Fibroblast of skin of left quadriceps (primary cell): ENCODE results near the gene LIMS1.
"Not testable (repeated sequence)": the region's sequence is repeated elsewhere in the genome, so short reads cannot be mapped to it uniquely, and the experiment has no call there.

ENCODE experiments used
- DNase-seq, 2 experiments: peaks; one replicate each; pipeline ENCODE4 v3.0.0-alpha.2; 2013; ENCODE audit warnings: low read depth in 2 of 2

The LIMS1 gene

DNA sequence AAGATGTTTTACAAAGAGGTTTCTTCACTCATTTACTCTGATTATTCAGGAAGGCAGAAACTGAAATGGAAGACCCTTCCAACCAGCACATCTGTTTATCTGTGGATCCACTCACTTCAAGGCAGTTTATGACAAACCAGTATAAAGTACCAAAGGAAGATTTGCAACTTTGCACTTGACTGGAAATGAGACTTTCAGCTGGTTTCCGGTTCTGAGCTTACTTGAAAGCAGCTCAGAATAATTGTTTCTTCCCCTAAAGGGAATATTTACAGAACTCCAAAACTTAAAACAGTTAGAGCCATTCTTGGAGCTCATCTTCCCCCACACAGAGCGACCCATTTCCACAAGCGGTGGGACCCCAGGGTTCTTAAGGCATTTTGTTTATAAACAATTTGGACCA lies 129.8 kb downstream of the LIMS1 start:
- not testable (repeated sequence) for DNase-seq

- not testable (repeated sequence) for DNase-seq
Measured at GRCh38 chr2:108664979-108665378, 130.7 kb downstream of the LIMS1 start.

DNA sequence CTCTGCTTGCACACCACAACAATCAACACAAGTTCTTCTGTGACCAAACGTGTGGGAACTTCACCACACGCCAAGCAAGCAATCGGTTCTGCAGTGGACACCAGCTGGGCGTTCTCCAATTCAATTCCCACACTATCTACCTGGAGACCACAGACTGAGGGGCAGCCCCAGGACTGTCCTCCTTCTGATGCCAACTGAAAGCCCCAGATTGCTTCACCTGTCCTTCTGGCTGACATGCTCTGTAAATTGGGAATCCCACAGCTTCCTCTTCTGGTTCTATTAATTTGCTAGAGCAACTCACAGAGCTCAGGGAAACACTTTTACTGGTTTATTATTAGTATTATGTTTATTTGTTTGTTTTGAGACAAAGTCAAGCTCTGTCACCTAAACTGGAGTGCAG lies 131.7 kb downstream of the LIMS1 start:
- DNase-seq = not testable (repeated sequence)

DNA sequence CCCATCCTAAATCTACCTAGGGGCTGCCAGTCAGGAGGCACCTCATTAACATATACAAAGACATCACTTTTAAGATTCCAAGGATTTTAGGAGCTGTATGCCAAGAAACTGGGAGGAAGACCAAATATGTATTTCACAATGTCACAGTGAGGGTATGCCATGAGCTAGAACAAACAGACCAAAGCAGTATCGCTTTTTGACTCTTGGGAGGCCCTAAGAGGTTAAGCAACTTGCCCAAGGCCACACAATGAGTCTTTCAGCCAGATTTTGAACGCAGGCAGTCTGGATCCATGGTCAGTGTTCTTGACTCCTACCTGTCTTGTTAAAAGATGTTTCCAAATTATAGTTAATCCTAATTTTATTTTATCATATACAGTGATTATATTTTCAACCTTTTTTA lies 132.9 kb downstream of the LIMS1 start:
- not testable (repeated sequence) for DNase-seq

DNA sequence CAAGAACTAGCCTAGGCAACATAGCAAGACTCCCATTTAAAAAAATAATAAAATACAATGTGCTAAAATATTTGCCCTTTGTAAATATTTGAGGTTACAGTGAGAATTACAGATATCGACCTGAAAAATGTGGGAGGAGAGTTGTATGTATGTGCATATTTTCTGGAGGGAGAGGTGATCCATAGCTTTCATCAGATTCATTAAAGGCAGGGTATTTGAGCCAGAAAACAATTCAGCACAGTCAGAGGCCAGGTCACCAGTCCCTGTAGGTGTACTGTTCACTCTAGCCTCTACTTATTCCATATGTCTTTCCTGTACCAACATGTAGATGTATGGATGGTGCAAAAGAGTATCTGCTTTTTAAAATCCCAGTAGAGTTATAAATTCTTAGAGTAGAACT lies 136.0 kb downstream of the LIMS1 start:
- DNase-seq = not testable (repeated sequence)

DNA sequence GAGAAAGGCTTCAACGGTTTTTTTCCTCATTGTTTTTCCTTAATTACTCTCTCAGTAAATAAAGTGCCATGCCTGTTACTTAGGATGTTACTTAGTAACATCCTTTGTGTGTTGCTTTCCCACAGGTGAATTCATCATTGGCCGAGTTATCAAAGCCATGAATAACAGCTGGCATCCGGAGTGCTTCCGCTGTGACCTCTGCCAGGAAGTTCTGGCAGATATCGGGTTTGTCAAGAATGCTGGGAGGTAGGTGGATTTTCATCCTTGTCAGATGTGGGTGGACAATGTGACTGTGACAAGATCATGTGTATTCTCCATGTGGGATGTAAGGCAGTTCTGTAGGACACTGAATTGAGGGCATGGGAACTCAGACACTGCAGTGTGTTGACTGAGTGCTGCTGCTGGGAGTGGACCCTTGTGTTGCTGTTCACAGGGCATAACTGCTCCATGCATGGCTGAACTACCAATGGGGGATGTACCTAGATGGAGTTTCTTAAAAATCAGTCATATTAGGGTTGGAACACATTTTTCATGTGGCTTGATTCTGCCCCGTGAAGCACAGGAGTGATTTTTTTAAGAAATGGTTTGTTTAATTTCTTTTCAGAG lies 138.0 kb downstream of the LIMS1 start:
- not testable (repeated sequence) for DNase-seq

GRCh38 chr2:108676522-108676921 lies 142.3 kb downstream of the LIMS1 start:
- DNase-seq = not testable (repeated sequence)

GRCh38 chr2:108677239-108677744 lies 143.0 kb downstream of the LIMS1 start:
- not testable (repeated sequence) for DNase-seq

DNA sequence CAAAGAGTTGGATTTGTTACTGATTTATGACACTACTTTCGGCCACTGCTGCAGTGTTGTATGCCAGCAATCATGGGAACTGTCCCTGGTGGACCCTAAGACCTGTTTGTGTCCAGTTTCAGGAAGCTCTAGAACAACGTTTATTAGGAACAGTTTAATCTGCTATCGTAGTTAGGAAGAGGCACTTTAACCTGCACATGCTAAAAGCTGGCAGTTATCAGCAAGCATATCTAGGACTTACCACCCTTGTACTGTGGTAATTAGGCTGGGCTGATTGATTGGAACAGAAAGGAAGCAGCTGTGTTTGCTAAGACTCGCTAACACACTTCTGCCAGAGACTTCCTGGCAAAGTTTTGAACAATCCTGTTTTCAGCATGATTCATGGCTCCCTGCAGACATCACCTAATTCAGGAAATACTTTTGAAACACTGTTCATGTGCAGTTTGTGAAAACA lies 144.0 kb downstream of the LIMS1 start:
- DNase-seq = peak; percentile 37 to 47

DNA sequence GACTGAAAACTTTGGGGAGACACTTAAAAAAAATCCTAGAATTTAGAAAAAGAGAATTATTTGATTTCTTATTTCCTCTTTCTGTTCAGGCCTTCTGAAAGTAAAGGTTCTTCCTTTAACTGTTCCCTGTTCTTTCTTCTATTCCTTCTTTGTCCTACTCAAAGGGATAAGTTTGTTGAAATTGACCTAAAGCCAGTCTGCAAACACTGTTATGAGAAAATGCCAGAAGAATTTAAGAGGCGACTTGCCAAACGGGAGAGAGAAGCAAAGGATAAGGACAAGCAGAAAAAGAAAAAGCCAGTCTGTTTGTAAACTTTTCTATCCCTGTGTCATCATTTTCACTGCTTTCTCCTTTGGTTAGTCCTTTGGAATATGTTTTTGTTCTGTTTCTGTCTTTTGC lies 146.5 kb downstream of the LIMS1 start:
- not testable (repeated sequence) for DNase-seq

GRCh38 chr2:108688818-108689756 lies 154.8 kb downstream of the LIMS1 start:
- DNase-seq = not testable (repeated sequence)

GRCh38 chr2:108690001-108690400 lies 155.7 kb downstream of the LIMS1 start:
- DNase-seq = not testable (repeated sequence)

DNA sequence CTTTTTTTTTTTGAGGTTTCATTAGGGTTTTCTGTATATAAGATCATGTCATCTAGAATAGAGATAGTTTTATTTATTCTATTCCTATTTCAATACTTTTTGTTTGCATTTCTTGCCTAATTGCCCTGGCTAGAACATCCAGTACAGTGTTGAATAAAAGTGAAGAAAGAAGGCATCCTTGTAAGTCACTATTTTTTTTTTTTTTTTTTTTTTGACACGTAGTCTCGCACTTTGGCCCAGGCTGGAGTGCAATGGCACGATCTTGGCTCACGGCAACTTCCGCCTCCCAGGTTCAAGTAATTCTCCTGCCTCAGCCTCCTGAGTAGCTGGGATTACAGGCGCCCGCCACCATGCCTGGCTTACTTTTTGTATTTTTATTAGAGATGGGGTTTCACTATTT lies 157.2 kb downstream of the LIMS1 start:
- DNase-seq = no peak

DNA sequence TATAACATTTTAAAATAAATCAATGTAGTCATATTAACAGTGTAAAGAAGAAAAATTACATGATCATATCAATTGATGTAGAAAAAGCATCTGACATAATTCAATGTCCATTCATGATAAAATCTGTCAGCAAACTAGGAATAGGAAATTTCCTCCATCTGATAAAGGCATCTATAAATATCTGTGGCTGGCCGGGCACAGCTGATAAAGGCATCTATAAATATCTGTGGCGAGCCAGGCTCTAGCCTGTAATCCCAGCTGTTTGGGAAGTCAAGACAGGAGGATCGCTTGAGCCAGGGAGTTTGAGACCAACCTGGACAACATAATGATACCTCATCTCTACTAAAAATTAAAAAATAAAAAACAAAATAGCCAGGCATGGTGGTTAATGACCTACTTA lies 166.9 kb downstream of the LIMS1 start:
- no peak for DNase-seq

DNA sequence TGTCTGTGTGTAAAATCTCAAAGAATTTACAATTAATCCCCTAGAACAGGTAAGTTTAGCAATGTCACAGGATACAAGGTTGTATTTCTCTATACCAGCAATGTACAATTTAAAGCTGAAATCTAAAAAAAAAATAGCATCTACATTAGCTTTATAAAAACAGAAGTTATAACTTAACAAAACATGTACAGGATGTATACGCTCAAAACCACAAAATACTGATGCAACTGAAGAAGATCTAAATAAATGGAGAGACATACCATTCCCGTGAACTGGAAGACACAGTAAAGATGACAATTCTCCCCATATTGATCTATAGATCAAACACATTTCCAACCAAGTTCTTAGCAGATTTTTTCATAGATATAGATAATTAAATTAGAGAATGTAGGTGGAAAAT lies 167.5 kb downstream of the LIMS1 start:
- no peak for DNase-seq

DNA sequence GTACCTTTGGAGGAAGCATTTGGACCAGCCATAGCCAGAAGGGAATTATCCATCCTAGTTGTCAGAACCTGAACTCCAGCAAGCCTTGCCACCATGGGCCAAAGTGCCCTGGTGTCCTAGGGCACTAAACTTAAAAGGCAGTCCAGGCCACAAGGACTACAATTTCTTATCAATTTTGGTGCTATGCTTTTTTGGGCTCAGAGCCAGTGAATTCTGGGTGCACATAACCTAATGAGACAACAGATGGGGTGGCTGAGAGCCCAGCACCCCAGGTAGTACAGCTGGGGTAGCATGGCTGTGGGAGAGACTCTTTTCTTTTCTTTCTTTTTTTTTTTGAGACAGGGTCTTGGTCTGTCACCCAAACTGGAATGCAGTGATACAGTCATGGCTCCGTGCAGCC lies 170.6 kb downstream of the LIMS1 start:
- no peak for DNase-seq

GRCh38 chr2:108707300-108707699 lies 173.0 kb downstream of the LIMS1 start:
- DNase-seq = no peak

- DNase-seq = not testable (repeated sequence)
Measured at GRCh38 chr2:108716971-108717370, 182.7 kb downstream of the LIMS1 start.

DNA sequence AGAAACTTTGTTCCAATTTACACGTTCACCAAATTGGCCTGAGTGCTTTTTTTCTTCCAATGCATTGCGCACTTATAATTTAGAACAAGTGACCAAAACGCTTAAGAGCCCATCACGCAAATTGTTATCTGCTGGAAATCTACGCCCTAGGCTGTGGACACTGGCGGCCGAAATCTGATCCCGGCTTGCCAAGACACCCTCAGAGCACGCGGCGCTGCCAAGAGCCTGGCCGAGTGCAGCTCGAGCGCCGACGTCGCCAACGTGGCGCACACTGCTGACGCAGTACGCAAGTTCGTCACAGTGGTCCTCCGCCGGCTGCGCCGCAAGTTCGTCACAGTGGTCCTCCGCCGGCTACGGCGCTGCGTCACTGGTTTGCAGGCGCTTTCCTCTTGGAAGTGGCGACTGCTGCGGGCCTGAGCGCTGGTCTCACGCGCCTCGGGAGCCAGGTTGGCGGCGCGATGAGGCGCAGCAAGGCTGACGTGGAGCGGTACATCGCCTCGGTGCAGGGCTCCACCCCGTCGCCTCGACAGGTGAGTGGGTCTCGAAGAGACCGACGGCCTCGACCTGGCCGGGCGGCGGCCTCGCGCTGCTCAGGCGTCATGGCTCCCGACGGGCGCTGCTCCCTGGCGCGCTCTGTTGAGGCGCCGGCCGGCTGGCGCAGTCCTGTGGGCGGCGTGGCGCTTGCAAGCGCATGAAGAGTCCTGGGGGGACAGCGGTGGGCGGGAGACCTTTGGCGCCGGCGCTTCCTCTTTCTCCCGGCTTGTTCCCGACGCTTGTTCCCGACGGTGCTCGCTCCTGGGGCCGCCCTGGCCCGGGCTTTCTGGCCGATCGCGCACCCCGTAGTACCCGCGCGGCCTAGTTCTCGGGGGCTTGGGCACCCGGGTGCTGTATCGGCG lies 185.1 kb downstream of the LIMS1 start, which contains the start of gene RANBP2:
RANBP2 (plus strand) TSS at position 334 of the 896 bp plus-strand sequence; CDS start at position 459, 125 bp downstream.
- DNase-seq = peak; percentile 92 to 93

- not testable (repeated sequence) for DNase-seq
Measured at GRCh38 chr2:108726048-108726447, 191.8 kb downstream of the LIMS1 start.

DNA sequence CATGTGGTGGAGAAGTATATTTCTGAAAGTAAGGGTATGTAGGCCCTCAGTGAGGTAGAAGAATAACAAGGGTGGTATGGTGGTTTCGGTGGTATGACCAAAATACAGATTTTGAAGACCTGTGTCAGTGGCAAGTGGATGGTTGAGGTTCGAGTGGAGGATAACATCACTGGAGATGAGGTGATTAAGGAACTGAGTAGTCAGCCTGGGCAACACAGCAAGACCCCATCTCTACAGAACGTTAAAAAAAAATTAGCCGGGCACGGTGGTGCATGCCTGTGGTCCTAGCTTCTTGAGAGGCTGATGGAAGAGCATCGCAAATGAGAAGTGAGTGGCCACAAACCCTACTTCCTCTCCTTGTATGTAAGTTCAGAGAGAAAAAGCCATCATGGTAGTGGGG lies 200.4 kb downstream of the LIMS1 start:
- not testable (repeated sequence) for DNase-seq
